HG03571 (cell line): ENCODE data around the gene FAM83B.
"Not testable (repeated sequence)": the region's sequence is repeated elsewhere in the genome, so short reads cannot be mapped to it uniquely, and the experiment has no call there.

Source experiments
- ATAC-seq: cut with Tn5 transposase; IDR thresholded peaks from one replicate; pipeline ENCODE4 v1.9.1; 2021; ENCODE audit not compliant: unreplicated experiment

FAM83B gene

DNA sequence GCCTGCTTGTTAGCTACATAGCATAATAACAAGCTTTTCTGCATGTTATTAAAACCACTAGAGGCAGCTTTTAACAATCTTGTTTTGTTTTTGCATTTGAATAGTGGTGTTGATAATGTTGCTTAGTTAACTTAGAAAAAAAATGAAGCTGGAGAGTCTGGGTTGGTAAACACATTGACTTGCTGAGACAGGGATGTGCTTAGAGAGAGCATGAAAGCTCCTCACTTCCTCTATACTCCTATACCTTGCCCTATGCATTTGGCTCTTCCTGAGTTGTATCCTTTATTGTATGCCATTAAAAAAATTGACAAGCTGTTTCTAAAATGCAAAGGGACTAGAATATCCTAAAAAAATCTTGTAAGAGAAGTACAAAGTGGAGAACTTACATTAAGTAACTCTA is 13.6 kb downstream of the FAM83B start:
- no peak for ATAC-seq

DNA sequence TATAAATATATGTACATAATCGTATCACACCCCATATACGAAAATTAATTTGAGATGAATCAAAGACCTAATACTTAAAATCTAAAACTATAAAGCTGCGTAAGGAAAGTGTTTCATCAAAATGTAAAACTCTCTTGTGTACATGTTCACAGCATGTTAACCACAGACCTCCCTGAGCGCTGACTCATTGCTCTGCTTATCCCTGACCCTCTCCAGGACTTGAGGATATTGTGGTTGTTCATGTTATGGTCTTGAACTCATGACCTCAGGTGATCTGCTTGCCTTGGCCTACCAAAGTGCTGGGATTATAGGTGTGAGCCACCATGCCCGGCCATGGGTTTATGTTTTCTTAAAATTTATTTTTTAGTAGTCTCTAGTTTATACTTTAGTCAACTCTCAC is 14.2 kb downstream of the FAM83B start:
- ATAC-seq: no peak

DNA sequence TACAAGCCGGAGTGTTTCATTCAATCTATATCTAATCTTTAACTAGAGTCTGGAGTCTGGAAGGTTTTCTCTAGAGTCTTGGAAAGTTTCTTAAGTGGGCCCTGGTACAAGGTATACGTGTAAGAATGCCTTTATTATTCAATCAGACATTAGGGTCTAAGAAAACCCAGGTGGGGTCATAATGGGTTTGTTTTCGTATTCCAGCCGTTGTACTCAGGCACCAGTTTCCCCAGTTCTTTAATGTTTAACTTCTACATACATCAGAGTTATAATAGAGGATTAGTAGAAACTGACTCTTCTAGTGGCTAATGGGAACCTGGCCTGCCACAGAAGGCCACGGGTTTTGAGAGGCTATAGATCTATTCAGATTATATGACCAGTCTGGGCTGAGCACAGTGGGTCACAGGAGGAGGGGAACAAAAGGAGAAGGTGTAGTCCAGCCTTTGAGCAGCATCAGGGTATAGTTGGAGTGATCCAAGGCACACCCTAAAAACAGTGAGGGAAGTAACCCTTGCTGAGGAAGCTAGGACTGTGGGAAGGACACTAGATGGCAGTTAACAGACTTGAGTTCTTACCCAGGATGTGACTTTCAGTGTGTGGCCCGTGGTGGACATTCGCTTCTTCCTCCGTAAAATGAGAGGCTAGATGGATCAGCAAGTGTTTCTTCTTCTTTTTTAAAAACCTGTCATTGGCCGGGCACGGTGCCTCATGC is 15.5 kb downstream of the FAM83B start:
- ATAC-seq: no peak

DNA sequence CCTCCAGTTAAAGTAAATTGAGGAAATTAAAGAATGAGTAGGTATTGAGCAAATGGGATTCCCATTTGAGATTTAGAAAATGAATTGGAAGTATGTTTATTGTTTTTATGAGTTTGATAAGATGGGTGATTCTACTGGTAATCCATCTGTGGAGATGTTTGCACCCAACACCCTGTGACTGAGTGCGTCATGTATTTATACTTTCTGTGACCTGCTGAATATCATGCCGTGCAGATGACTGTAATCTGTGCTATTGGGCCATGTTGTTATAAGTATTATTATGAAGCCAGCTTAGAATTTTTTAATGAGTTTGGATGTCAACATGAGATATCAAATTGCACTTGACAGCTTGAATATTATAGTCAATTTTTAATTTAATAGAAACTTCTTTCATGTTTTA is 17.7 kb downstream of the FAM83B start:
- ATAC-seq: no peak

DNA sequence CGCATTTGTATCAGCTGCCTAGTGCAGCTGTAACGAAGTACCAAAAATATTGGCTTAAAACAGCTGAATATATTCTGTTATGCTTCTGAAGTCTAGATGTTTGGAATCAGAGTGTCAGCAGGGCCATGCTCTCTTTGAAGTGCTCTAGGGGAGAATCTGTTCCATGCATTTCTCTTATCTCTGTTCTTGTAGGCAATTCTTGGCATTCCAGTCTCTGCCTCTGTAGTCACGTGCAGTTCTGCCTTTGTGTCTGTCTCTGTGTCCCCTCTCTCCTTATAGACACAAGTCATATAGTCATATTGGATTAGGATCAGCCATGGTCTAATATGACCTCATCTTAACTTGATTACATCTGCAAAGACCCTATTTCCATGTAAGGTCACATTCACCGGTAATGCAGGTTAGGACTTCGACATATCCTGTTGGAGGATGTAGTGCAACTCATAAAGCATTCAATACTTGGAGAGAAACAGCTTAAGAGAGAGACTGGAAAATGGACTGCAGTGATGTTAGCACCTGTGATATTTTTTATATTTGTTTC is 18.6 kb downstream of the FAM83B start:
- ATAC-seq: no peak

DNA sequence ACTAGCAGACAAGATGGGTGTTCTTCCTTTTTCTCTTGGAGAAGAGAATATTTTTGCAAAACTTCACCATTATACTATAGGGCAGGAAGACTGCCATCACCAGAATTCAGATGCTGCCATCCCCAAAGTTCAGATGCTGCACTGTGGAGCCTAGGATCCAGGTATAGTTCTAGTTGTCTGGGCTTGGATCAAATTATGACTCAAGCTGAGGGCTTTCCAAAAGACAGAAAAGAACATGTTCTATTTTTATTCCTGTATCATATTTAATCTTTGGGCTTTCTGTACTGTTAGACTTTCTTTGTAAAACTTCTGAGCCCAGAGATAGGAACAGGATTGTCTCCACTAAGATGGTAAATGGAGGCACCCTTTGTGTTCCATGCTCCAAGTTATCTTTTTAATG is 22.0 kb downstream of the FAM83B start:
- no peak for ATAC-seq

DNA sequence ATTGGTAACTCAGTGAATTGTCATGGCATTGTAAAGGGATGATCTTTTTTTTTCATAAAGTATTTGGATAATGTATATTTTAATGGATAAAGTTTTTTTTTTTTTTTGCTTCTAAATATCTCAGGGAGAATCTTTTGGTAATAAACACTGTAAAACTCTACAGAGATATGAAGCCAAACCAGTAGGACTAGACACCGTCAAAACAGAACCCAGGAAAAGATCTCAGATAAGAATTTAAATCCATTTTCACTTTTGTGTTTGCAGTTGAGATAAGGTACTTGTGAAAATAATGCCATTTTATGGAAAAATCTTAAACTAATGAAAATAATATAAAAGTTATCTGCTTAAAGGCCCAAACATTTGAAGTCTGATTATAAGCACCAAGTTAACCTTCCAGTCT is 27.0 kb downstream of the FAM83B start:
- ATAC-seq: no peak

DNA sequence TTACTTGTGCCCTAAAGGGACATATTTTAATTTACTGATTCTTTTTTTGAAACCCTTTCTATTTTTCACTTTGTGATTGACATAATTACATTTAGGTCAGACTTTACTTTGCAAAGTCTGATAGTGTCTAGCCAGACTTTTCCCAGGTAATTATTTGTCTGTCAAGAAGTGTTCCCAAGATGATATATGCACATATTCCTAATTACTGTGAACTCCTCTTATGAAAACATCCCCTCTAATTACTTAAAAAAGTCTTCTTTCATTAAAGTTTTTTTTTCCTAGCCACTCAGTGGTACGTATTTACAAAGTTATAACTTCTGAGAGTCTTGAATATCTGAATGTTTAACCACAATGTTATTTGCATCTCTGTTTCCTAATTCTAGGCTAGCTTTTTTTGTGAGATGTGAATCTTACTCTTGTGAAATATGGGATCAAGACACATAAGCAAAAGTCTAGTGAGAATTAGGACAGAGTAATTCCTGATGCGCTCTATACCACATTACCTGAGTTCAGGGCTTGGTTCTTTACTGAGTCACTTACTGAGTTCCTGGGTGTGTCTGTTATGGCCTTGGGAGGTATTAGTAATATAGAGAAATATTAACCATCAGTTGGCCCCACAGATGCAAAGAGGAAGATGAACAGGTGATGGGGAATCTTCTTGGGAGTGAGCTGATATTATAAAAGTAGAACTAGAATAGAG is 27.9 kb downstream of the FAM83B start:
- no peak for ATAC-seq

DNA sequence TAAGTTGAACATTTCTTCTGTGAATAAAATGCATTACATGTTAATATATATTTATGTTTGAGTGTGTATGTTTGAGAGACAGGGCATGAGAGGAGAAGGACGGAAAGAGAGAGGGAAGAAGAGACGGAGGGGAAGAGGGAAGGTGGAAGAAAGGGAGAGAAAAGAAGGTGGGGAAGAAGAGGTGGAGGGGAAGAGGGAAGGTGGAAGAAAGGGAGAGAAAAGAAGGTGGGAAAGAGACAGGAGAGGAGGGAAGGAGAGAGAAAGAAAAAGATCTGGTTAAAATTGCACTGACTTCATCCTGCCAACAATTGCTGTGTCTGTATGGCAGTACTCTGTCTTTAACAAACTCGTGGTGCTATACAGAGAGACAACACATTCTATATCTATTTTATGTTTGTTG is 29.0 kb downstream of the FAM83B start:
- no peak for ATAC-seq

DNA sequence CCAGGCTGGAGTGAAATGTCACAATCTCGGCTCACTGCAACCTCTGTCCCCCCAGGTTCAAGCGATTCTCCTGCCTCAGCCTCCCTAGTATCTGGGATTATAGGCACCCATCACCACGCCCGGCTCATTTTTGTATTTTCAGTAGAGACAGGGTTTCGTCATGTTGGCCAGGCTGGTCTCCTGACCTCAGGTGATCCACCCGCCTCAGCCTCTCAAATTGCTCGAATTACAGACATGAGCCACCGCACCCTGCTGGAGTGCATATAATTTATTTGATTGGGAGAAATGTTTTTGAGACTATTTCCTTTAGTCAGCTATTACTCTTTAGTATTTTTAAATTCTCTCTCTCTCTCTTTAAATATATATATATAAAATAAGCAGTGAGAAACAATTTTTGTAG is 29.8 kb downstream of the FAM83B start:
- no peak for ATAC-seq

DNA sequence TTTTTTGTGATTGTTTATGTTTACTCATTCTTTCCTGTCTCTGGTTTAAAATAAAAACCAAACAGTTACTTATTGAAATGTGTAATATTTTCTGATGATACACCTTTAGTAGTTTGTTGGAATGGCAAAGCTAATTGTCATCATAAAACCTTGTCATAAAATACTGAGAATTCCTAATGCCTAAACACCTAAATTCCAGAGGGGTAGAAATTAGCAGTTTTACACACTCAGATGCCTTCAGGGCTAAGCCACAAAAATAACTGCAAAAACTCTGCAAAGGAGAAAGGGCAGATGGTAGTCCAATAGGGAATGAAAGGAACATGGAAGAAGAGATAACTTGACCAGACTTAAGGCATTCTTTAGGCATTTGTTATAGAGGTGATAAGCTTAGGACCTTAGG is 30.3 kb downstream of the FAM83B start:
- ATAC-seq: no peak

DNA sequence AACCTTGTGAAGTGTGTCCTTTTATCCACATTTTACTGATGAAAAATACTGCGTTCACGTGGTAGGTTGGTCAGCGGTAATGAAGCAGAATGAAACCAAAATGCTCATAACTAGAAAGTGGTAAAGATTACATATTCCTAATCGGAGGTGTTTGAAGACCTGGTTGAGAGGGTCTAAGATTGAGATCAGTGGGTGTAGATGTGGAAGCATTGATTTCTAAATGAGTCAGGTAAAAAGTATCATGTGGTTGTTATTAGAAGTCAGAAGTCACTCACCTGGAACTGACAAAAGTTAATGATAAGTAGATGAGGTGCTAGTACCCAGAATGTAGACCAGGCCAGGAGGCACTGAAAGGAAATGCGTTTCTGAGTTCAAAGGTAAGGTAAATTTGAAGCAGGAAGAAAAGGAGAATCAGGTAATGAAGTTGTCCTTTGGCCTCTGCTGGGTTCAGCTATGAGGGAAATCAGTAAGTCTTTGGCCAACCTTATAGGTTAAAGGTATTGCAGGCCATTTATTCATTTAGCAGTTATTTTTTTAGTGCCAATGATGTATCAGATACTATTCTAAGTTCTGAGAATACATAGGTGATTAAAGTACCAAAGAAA is 31.2 kb downstream of the FAM83B start:
- peak; percentile 61 for ATAC-seq

DNA sequence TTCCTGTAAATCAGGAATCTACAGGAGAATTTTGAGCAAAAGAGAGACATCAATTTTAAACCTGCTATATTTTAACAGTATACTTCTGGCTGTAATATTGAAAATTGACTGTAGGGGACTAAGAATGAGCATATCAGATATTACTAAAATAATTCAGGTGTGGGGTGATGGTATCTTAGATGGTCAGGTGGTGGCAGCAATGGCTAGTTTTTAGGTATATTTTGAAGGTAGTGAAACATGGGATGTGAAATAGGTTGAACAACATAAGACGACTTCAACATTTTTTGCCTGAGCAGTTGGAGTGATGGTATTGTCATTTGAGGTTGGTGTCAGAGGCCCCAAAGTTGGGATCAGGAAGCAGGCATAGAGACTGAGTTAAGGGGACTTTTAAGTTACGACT is 32.1 kb downstream of the FAM83B start:
- no peak for ATAC-seq

DNA sequence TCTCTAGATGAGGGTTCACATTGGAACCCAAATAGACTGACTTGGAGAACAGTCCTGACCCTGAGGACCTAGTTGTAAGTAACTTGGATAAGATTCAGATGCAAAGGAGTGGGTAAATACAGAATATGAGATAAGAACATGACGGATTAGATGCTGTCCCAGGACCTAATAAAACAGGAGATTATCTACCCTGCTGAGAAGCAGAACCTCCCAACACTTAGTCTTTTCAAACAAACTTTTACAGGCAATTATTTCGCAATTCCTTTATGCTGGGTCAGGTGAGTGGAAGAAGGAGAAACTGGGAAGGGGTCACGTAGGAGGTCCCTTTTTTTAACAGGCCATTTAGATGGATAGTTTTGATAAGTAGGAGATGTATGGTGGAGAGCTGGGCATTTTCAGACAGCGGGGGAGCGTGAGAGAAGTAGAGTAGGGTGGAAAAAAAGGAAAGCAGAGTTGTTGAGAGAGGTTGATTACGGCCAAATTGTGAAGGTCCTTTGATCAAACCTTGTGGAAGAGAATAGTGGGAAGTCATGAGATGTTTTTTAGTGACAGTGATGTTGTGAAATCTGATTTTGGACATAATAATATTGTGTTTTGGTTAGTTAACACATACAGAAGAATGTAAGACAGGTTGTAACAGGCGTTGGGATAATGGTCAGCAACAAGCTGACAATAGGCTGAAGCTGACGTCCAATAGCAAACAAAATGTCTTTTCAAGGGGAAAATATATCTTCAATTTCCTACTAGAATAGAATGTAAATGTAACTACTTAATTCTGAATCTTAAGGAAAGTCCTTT is 32.8 kb downstream of the FAM83B start:
- no peak for ATAC-seq

DNA sequence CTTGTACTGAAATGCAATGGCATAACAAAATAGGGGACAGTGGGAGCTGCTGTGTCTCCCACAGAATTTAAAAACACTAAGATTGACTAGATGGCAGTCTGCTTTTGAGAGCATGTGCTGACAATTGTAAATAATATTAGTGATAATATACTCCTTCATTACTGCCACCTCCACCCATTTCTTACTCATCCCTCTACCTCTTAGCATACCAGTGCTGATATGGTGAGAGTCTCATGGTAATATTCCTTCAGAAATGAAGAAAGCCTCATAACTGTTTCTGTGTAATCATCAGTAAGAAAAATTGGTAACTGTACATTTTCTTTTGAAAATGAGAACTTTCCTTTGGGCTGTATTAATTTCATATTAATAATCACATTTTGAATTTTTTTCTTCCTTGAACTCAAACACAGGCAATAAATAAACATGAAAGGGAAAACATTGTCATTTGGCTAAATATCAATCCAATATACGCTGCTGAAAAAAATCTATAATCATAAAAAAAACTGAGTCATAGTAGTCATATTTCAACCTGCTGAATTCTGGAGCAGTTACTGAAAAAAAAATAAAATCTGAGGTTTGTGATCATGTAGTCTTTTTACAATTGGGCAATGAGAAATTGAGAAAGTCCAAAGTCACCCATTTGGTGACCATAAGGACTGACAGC is 34.6 kb downstream of the FAM83B start:
- ATAC-seq: no peak

DNA sequence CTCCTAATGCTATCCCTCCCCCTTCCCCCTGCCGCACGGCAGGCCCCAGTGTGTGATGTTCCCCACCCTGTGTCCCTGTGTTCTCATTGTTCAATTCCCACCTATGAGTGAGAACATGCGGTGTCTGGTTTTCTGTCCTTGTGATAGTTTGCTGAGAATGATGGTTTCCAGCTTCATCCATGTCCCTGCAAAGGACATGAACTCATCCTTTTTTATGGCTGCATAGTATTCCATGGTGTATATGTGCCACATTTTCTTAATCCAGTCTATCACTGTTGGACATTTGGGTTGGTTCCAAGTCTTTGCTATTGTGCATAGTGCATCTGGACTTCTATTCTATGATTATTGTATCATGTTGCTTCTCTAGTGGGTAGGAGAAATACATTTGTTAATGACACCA is 35.3 kb downstream of the FAM83B start:
- not testable (repeated sequence) for ATAC-seq

DNA sequence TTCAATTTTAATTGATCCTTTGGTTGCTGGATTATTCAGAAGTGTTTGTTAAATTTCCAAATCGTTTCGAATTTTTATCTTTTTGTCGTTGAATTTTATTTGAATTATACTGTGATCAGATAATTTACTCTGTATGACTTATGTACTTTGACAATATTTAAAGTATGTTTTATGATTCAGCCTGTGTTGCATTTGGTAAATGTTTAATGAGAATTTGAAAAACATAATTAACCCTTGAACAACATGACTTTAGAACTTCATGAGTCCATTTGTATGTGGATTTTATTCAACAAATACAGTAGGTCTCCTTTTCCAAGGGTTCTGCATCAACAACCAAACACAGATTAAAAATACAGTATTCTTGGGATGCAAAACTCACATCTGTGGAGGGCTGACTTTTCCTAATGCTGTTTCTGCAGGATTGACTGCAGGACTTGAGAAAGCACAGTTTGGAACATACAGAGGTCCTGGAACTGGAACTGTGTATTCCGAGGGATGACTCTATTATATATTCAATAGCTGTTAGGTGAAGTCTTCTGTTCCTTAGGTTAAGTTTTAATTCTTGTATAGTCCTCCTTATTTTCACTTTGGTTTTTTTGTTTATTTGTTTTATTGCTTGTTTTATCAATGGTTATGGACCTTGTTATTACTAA is 40.5 kb downstream of the FAM83B start:
- no peak for ATAC-seq

DNA sequence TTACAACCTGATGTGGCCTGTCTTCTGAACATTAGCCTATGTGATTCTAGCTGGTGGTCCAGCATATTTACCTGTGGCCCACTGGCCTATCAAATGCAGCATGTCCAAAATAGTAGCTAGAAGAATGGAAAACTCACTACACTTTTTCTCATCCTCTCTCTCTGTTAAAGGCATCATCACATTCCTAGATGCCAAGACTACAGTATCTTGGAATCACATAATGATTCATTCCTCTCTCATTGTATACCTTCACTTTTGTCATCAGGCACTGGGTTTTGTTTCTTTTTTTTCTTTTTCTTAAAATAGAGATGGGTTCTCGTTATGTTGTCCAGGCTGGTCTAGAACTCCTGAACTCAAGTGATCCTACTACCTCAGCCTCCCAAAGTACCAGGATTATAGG is 45.0 kb downstream of the FAM83B start:
- ATAC-seq: no peak

DNA sequence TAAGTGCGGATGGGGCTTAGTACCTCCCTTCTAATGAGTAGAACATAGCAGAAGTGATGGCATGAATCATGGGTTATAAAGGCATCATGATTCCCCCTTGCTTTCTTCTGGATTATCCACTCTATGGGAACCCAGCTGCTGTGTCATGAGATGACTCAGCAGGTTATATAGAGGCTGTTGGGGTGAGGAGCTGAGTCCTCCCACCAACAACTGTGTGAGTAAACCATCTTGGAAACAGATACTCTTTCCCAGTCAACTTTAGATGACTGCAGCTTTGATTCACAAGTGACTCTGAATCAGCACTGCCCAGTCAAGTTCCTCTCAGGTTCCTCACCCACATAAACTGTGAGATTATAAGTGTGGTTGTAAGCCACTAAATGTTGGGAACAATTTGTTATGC is 46.3 kb downstream of the FAM83B start:
- ATAC-seq: no peak

DNA sequence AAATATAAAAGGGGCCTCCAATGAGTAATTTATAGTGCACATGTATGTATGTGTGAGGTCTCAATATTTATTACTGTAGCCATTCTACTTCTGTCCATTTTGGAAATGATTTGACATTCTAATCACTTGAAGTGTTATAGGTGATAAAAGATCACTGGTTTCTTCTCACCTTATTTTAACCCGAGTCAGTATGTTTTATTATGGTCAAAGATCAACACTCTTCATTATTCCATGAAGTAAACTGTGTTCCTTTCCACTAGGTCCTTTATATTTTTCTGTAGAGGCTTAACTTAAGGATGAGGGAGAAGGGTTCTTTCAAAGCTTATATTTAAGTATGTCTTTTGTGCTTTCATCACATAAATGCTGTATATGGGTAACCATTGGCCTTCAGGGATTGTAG is 47.2 kb downstream of the FAM83B start:
- ATAC-seq: no peak
